T-helper 9 cell (primary cell): ENCODE results near the gene PROSER3.

Experiments used
- DNase-seq: peaks from one replicate; pipeline ENCODE4 v3.0.0-alpha.2; 2020
- total RNA-seq, 2 donors: gene quantifications; one replicate each; lab custom pipeline; 2026; lab: John Stamatoyannopoulos, UW

The PROSER3 gene
- total RNA-seq = 13.5 to 15.4 reads per million in 2 donors

DNA sequence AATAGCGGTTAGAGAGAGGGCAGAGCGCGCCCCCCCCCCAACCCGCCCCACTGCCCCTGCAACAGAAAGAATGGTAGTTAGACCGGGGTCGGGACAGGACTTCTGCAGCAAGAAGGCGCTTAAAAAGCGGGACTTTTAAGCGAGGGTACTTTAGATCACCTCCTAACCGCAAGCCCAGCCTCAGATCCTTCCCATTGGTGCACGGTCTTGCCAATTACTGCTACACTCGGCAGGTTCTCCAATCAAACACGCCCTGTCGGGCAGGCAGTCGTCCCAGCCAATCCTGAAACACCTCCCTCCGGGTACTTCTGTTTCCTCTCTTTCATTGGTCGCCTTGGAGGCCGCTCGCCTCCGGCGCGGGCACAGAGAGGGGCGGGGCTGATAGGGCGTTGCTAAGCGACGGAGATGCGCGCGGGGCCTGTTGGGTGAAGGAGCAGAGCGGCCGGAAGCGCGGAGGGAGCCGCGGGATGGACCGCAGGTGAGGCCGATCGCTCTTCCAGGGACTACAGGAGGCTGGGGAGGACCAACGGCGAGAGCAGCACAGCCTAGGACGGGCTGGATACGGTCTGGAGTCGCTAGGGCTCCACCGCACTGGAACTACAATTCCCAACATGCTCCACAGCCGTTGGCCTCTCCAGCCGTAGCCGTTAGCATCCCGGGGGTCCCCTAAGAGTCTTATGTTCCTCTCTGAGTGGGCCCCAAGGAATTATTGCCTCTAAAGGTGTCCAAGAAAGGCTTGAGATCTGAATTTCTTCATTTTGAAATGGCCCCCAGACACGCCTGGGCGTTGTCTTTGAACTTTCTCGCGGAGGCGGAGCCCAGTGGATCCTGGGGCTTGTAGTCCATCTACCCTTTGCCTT is at the start of gene PROSER3:
PROSER3 (plus strand) TSS at position 428 of the 860 bp plus-strand sequence; CDS start at position 468, 40 bp downstream.
- DNase-seq = peak; percentile 95

DNA sequence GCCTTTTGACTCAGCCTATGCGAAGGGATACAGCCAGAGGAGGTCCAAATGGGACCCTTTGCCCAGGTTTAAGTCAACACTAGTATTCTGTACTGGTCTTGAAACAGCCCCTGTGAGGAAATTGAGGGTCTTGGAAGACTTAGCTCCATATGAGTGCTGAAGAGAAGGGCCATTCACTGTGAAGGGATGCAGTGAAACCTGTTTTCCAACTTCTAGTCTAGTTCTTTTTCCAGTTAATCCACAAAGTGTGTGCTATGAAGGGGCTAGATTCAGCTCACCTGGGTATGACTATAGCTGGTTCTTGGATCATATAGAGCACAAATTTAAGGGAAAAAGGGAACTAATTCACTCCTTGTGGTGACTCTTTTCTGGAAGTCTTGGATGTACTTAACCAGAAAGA is 49.6 kb upstream of the PROSER3 start:
- DNase-seq = no peak

DNA sequence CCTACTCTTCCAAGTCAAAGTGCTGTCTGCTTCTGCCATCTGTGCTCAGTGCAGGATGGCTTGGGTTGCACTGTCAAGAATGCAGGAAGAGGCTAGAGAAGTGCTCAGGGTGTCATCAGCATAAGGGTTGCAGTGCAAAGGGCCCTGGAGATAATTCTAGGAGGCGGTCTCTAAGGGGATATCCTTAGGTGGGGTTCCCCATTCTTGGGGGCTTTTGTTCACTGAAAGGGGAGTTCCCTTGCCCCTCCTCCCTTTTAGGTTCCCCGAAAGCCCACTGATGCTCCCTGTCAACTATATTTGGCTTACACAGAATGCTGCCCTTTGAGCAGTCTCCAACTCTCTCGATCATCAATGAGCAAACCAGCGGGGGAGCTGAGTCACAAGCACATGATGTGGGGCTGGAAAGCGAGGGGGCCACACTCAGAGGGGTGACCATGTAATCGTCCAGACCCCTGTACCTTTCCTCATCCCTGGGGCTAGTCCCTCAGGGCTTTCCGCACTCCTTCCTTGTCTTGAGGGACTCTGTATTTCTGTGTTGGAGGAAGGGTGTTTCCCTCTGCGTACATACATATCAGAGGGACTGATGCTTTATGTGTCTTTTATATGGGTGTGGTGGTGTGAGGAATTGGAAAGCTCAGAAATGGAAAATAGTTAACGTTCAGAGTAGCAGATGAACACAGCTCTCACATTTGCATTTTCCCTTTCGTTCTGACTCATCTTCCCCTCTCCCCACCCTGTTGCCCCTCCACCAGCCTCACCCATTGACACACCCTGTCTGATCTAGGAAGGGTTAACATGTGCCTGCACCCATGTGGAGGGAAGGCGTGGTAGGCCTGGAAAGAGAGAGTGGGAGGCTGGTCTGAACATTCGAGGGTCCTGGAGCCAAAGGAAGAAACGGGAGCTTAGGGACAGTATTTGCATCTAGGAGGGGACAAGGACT is 46.9 kb upstream of the PROSER3 start:
- no peak for DNase-seq

DNA sequence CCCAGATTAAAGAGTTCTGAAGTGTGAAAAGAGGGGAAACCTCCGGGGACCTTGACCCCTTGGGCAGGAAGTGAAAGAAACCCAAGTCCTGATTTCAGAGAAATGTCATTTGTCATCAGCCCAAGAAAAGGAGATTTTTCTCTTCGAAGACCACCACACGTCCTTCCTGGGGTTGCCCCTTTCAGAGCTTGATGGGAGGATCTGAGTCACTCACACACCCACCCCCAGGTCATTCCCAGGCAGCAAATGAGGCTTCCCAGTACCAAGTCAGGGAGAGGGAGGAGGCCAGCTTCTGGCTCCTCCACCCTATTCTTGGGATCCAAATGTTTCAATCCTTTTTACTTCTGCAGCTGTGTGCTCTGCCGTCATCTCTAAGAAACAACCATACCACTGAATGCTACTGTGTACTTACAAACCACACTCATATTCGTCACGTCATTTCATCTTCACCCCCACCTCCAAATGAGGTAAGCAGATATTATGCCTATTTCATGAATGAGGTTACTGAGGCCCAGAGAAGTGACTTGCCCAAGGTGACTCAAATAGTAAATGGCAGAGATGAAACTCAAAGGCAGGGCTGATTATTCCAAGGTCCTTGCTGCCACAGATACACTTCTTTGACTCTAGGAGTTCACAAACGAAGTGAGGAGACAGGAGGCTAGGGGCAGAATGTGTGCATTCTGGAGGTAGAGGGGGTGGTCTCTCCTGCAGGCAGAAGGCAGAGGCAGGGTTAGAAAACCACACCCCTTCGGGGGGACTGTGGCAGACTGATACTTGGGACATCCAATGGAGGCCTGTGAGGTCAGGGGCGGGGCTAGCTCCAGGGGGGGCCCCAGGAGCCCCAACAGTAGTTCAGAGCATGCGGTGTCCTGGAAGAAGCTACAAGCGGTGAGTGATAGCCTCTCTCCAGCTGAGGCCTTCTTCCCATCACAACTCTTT is 45.1 kb upstream of the PROSER3 start:
- no peak for DNase-seq

DNA sequence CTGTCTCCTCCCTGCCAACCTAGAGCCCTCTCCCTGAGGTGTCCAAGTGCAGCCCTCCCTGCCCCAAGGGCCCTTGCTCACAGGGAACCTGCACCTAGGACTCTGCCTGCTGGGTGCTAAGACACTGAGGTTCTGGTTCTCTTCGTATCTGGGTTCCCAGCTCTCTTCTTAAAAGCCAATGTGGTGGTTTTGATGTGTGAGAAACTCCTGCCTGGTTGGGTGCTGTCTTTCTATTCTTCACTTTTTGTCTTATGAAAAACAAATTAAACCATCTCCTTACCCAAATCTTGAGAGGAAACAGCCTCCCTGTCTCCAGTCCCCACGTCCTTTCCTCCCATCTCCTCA is 44.5 kb upstream of the PROSER3 start:
- DNase-seq = no peak

DNA sequence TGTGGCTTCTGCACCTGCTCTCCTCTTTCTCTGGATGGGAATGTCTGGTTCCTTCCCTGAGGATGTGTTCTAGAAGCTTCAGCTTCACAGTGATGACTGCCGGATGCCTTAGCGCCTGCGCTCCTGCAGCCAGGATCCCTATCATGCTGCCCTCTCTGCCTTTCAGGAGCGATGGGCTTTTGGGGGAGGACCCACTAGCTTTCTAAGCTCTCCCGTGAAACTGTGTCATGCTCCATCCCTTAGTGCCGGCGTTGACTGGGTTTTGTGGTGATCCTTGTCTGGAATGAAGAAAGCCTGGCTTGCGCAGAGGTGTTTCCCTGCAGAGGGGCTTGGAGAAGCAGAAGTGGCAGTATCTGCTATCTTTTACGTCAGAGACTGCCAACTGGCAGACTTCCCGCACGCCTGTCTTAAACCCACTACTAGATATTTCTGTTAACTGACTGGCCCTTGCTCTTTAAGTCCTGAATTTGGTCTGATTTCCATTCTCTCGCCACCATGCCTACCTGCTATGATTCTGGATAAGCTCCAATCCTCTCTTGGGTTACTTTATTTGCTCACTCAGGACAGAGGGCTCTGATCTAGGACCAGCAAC is 44.0 kb upstream of the PROSER3 start:
- no peak for DNase-seq

DNA sequence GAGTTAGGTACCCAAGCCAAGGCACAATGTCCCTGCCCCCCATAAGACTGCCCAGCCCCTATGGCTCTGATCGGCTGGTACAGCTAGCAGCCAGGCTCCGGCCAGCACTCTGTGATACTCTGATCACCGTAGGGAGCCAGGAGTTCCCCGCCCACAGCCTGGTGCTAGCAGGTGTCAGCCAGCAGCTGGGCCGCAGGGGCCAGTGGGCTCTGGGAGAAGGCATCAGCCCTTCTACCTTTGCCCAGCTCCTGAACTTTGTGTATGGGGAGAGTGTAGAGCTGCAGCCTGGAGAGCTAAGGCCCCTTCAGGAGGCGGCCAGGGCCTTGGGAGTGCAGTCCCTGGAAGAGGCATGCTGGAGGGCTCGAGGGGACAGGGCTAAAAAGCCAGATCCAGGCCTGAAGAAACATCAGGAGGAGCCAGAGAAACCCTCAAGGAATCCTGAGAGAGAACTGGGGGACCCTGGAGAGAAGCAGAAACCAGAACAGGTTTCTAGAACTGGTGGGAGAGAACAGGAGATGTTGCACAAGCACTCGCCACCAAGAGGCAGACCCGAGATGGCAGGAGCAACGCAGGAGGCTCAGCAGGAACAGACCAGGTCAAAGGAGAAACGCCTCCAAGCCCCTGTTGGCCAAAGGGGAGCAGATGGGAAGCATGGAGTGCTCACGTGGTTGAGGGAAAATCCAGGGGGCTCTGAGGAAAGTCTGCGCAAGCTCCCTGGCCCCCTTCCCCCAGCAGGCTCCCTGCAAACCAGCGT is 43.2 kb upstream of the PROSER3 start:
- DNase-seq = no peak

DNA sequence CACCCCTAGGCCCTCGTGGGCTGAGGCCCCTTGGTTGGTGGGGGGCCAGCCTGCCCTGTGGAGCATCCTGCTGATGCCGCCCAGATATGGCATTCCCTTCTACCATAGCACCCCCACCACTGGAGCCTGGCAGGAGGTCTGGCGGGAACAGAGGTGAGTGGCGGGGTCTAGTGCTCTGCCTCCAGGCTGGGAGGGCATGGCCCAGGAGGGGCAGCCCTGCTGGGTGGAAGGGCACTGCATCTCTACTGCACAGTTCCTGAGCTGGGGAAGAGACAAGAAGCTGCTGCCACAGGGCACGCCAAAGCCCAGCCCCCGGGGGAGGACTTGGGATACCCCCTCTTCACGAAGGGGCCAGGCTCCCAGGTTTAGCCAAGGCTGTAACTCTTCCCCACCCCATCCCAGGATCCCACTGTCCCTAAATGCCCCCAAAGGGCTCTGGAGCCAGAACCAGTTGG is 42.6 kb upstream of the PROSER3 start:
- no peak for DNase-seq

DNA sequence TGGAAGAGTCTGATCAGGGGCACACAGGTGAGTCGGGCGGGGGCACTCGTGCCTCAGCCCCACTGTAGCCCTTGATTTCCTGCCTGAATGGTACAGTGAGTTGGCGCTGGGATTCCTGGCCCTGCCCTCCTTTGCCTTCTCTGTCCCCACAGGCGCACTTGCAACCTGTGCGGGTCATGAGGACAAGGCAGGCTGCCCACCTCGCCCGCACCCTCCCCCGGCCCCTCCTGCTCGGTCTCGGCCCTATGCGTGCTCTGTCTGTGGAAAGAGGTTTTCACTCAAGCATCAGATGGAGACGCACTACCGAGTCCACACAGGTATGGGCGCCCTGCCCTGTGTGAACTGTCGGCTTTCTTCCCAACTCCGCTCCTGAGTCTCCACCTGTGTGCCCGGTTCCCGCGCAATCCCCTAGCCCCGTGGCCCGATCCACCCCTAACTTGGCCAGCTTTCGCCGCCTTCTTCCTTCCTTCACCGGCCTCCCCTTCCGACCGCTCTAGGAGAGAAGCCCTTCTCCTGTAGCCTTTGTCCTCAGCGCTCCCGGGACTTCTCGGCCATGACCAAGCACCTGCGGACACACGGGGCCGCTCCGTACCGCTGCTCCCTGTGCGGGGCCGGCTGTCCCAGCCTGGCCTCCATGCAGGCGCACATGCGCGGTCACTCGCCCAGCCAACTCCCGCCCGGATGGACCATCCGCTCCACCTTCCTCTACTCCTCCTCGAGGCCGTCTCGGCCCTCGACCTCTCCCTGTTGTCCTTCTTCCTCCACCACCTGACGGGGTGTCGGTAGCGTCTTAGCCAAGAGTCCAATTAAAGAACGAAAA is 41.8 kb upstream of the PROSER3 start:
- no peak for DNase-seq

DNA sequence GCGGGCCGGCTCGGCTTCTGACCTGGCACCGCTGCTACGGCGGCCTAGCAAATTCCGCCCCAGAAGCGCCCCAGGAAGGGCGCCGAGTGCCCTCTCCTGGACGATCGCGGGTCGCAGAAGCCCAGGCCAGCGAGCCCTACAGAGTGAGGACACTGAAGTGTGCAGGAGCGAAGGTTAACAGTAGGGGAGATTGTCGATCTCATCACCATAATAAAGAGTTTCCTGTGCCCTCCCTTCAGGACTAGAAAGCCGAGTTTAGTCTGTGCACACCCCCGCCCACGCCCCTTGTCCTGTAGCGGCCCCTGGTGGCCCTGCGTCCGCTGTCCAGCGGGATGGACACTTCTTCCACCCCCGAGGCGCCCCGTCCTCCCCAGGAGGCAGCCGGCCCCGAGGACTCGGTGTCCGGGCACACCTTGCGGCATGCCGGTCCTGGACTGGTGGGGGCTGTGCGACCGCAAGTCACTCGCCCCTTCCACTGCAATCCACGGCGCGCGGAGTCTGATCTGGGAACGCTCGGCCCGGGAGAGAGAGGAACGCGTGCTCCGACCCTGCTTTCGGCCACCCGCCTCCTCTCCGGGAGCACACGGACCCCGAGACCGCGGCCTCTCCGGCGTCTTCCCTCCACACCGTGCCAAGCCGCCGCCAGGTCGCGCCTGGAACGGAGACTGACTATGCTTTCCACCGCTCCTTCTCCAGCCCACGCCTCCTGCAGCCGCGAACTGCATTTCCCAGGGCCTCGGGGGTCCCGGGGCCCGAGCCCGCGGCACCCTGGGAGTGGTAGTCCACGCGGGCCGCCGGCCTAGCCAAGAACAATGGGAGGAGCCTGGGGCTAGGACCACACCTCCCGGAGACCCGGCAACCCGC is 40.9 kb upstream of the PROSER3 start:
- peak; percentile 92 for DNase-seq

DNA sequence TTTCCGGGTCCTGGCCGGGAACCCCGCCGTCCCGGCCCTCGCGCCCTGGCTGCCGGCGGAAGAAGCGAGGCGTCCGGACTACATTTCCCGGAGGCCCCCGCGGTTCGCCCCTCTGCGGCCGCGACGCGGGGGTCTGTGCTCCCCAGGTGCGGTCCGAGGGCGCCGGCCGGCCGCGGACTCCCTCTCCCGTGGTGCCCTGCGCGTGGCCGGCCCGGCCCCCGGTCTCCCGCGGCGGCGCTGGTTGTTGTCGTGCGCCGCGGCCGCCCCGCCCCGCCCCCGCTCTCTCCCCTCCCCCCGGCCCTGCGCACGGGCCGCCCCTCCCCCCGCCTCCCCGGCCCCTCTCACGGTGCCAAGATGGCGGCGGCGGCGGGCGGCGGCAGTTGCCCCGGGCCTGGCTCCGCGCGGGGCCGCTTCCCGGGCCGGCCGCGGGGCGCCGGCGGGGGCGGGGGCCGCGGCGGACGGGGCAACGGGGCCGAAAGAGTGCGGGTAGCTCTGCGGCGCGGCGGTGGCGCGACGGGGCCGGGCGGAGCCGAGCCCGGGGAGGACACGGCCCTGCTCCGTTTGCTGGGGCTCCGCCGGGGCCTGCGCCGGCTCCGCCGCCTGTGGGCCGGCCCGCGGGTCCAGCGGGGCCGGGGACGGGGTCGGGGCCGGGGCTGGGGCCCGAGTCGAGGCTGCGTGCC is 40.2 kb upstream of the PROSER3 start, which contains the start of gene KMT2B:
KMT2B (plus strand) TSS at position 339 of the 680 bp plus-strand sequence; CDS start at position 355, 16 bp downstream.
- no peak for DNase-seq

DNA sequence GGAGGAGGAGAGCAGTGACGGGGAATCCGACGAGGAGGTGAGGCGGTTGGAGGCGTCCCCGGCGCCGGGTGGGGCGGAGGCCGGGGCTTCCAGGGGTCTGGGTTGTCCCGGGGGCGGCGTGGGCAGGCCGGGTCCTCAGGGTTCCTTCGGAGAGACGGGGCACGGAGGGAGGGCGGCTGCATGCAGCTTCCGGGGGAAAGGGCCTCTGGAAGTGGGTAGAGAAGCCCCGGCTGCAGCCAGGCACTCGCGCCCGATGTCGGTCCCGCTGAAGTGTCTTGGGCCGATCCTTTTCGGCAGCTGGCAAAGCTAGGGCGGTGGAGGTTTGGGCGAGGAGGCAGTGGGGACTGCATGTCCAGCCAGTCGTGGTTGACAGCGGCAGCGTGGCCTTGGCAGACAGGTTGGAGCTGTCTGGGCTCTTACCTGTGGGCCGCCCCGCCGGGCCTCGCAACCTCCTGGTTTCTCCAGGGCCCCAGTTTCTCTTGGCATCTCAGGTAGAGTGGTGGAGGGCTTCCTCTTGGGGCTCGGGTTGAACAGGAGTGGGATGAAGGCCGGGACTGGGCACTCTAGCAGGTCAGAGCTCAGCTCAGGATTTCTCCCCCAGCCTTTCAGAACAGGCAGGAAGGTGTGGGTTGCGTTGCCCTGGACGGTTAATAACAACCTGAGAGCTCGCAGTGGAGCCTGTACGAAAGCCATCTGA is 39.5 kb upstream of the PROSER3 start:
- DNase-seq = no peak

DNA sequence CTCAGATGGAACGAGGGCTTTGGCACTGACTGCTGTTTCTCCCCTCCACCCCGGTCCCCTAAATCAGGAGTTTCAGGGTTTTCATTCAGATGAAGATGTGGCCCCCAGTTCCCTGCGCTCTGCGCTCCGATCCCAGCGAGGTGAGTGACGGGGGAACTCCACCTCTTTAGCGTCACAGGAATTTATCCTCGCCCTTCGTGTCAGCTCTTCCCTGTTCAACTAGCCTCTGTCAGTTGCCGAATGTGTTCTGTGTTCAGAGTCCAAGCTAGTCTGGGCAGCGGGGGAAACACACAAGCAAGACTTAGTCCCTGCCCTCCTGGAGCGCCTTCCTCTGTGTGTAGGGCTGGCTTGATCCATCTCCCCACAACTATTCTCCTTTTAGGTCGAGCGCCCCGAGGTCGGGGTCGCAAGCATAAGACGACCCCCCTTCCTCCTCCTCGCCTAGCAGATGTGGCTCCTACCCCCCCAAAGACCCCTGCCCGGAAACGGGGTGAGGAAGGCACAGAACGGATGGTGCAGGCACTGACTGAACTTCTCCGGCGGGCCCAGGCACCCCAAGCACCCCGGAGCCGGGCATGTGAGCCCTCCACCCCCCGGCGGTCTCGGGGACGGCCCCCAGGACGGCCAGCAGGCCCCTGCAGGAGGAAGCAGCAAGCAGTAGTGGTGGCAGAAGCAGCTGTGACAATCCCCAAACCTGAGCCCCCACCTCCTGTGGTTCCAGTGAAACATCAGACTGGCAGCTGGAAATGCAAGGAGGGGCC is 38.4 kb upstream of the PROSER3 start:
- no peak for DNase-seq

DNA sequence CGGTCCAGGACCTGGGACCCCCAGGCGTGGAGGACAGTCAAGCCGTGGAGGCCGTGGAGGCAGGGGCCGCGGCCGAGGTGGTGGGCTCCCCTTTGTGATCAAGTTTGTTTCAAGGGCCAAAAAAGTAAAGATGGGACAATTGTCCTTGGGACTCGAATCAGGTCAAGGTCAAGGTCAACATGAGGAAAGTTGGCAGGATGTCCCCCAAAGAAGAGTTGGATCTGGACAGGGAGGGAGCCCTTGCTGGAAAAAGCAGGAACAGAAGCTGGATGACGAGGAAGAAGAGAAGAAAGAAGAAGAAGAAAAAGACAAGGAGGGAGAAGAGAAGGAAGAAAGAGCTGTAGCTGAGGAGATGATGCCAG is 37.8 kb upstream of the PROSER3 start:
- DNase-seq = no peak

DNA sequence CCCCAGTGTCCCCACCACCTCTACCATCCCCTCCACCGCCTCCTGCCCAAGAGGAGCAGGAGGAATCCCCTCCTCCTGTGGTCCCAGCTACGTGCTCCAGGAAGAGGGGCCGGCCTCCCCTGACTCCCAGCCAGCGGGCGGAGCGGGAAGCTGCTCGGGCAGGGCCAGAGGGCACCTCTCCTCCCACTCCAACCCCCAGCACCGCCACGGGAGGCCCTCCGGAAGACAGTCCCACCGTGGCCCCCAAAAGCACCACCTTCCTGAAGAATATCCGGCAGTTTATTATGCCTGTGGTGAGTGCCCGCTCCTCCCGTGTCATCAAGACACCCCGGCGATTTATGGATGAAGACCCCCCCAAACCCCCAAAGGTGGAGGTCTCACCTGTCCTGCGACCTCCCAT is 37.3 kb upstream of the PROSER3 start:
- no peak for DNase-seq

DNA sequence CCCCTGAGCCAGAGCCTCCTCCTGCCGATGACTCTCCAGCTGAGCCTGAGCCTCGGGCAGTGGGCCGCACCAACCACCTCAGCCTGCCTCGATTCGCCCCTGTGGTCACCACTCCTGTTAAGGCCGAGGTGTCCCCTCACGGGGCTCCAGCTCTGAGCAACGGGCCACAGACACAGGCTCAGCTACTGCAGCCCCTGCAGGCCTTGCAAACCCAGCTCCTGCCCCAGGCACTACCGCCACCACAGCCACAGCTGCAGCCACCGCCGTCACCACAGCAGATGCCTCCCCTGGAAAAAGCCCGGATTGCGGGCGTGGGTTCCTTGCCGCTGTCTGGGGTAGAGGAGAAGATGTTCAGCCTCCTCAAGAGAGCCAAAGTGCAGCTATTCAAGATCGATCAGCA is 36.6 kb upstream of the PROSER3 start:
- no peak for DNase-seq

DNA sequence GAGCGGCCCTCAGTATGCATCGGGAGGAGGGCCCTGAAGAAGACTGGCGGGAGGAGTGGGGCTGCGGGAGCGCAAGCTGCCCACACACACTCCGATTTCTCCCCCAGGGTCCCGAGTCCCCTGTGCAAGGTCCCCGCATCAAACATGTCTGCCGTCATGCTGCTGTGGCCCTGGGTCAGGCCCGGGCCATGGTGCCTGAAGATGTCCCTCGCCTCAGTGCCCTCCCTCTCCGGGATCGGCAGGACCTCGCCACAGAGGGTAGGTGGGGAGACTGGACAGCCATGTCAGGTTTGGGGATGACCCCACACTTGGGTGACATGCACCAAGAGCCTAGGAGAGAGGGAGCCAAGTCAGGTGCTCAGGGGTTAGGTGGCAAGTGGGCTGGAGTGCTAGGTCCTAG is 35.5 kb upstream of the PROSER3 start:
- DNase-seq = no peak
